Fibroblast of villous mesenchyme (primary cell): ENCODE data around the gene MAGED2. TPM values are rescaled to one million over a fixed set of nuclear protein-coding genes. Genes with fewer than 3 reads are reported as not detected.
"Not testable (repeated sequence)": the region's sequence is repeated elsewhere in the genome, so short reads cannot be mapped to it uniquely, and the experiment has no call there.

ENCODE experiments used
- DNase-seq: peaks from one replicate; pipeline ENCODE4 v3.0.0-alpha.2; 2010; ENCODE audit warnings: low read depth
- H3K4me3 ChIP-seq: 2 replicates; pipeline ENCODE4 v1.5.1; 2011; ENCODE audit warnings: low read depth, mild to moderate bottlenecking, low read length
- total RNA-seq: library from RNA; depleted of rRNA; stranded (reverse); fragments of >200 nt; gene quantifications from 2 replicates; pipeline ENCODE4 v1.2.3, GENCODE V29; 2012
- TF ChIP-seq, protein P1 (sequence below): IDR thresholded peaks from 2 replicates; pipeline ENCODE4 v1.5.1; 2012; ENCODE audit warnings: low read depth, mild to moderate bottlenecking, low read length; ENCODE audit not compliant: insufficient read depth

The MAGED2 gene
- total RNA-seq, 1 donor, result 235 TPM

DNA sequence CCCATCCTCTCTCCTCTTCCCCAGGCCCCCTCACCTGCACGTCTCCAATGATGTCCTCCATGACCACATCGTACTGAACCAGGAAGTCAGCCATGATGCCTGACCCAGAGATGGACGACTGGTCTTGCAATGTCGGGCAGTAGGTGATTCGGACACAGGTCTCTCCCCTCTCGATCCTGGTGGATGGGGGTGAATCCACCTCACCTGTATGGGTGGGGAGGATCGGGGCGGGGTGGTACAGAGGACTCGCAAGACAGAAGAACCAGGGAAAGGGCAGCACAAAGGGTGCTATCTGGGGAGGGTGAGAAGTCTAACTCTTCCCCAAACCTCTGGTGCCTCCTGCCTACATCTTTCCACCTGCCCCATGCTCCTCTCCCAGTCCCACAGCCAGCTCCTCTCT, 19.1 kb upstream of the MAGED2 start:
- H3K4me3 ChIP-seq, result no peak overlapping the region
- no peak for DNase-seq
- TF ChIP-seq, protein P1, sequence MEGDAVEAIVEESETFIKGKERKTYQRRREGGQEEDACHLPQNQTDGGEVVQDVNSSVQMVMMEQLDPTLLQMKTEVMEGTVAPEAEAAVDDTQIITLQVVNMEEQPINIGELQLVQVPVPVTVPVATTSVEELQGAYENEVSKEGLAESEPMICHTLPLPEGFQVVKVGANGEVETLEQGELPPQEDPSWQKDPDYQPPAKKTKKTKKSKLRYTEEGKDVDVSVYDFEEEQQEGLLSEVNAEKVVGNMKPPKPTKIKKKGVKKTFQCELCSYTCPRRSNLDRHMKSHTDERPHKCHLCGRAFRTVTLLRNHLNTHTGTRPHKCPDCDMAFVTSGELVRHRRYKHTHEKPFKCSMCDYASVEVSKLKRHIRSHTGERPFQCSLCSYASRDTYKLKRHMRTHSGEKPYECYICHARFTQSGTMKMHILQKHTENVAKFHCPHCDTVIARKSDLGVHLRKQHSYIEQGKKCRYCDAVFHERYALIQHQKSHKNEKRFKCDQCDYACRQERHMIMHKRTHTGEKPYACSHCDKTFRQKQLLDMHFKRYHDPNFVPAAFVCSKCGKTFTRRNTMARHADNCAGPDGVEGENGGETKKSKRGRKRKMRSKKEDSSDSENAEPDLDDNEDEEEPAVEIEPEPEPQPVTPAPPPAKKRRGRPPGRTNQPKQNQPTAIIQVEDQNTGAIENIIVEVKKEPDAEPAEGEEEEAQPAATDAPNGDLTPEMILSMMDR, result no peak

DNA sequence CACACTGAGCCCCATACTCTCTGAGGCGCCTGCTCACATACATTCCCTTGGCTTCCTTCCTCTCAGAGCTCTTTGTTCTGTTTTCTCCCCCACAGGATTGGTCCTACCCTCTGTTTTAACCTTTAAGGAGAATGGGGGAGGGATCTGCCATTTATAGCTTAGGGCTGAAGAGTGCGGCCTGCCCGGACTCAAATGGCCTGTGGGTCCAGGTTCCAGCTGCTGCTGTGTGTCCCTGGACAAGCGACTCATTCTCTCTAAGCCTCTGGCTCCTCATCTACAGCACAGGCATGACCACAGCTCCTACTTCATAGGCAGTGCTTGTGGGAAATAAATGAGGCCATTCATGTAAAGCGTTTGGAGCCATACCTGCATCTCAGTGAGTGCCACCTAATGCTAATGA, 18.1 kb upstream of the MAGED2 start:
- not testable (repeated sequence) for DNase-seq, H3K4me3 ChIP-seq

DNA sequence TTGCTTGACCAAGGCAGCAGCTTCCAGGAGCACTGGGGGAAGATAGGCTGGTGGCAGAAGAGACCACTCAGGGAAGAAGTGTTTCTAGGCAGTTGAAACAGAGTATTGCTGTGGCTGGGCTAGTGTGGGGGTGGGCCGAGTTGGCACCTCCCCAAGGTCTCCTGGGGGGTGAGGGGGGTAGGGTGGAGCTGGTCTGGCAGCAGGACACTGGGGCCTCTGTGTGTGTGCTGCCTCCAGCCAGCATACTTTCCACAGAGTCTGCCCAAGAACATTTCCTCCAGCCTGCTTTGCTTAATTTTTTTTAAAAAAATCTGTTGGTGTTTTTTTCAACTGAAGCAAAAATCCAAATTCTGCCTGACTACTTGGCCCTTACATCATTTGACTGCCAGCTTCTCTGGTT, 13.5 kb upstream of the MAGED2 start:
- H3K4me3 ChIP-seq, result no peak overlapping the region
- TF ChIP-seq, protein P1, result no peak
- DNase-seq, result no peak

DNA sequence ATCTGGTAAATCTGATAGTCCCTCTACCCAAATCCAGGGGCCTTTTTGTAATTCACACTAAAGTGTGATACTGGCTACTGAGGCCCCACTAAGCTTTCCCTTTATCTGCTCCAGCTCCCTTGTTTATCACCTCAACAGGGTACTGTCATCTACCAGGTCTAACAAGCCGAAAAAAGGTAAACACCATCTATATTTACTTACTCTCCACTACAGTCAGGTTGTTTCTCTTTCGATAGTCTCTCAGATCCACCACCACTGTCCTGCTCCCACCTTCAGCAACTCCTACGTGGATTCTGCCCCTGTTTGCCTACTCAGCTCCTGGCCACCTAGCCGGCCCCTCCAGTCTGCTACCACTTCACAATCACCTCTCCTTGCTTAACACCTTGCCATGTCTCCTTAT, 12.8 kb upstream of the MAGED2 start:
- TF ChIP-seq, protein P1, result no peak
- no peak overlapping the region for H3K4me3 ChIP-seq
- no peak for DNase-seq

DNA sequence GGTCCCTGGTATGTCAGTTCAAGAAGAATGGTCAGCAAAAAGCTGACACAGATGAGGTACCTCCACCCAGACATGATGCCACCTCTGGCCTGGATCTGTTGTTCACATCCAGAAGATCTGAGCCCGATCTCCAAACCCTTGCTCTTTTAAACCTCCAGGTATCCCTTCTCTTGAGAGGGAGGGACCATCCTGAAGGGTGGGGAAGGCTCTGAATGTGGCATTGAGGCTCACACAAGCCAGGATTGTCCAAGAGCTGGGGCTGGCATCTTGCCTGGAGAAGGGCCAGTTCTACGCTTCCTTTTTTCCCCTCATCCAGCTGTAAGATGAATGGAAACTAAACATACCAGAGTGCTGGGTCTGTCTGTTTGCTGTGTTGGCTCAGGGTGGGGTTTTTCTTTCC, 9.4 kb upstream of the MAGED2 start, which contains the start of gene ITIH6:
Gene ITIH6 (minus strand): TSS at position 119 of the 400 bp plus-strand sequence. CDS start 45 bp downstream, at position 74.
- no peak for DNase-seq
- TF ChIP-seq, protein P1, result no peak
- no peak within 1 kb of the TSS for H3K4me3 ChIP-seq

DNA sequence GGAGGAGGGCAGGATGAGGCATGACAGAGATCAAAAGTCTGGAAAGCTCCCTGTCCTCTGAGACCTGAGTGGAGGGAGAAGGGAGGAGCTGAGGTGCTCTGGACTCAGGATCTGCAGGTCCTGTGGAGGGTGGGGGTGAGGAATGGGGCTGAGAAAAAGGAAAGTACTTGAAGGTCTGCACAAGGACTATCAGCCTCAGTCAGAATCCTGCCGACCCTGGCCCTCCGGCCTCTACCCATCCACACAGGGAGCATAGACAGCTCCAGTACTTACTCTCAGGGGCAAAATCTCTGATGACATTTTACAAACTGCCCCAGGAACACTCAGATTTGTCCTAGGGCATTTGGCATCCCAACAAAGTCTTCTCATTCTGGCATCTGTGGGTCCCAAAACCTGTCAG, 8.5 kb upstream of the MAGED2 start:
- no peak for DNase-seq
- H3K4me3 ChIP-seq, result no peak overlapping the region
- TF ChIP-seq, protein P1, result no peak

DNA sequence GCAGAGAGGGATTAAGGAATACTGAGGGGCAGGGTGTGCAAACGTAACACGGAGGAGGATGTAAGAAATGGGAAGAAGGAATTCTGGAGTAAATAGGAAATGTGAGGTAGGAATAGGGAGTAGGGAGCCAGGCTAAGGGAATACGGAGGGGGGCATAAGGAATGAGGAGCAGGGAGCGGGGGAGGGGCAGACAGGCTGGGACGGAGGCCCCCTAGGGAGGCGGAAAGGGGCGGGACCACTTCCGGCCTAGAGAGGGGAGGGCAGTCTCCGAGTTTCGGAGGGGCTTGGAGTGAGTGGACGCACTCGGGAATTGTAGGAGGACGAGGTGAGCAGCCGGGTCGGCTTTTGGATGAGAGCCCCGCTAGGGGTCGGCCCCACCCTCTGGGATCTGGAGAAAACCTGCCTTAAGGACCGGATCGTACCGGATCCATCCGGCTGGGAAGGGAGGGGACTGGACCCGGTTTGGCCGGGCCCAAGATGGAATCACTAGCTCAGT, 612 bp downstream of the MAGED2 start:
- peak overlapping the region; percentile 83 for H3K4me3 ChIP-seq
- TF ChIP-seq, protein P1, result peak; percentile 5
- no peak for DNase-seq
